ENCODE results near the gene MAGI3. TPM values are rescaled to one million over a fixed set of nuclear protein-coding genes. Genes with fewer than 3 reads are reported as not detected.
"Not testable (repeated sequence)": the region's sequence is repeated elsewhere in the genome, so short reads cannot be mapped to it uniquely, and the experiment has no call there.

Gene MAGI3
- total RNA-seq, 2 donors from 2014 or later = 6.3 to 8.4 TPM

GRCh38 chr1:113392541-113393128 lies 2.3 kb downstream of the MAGI3 start:
- DNase-seq (ENCODE audit: low spot score in 2 of 2) (no peak), ATAC-seq (no peak)
- Mint-ChIP-seq H3K27ac (no peak overlapping the region), H3K36me3 (no peaks in the 10 kb centered on the region), H3K9me3 (peaks cover 0 to 4% of the 10 kb centered on the region in 2 donors)

GRCh38 chr1:113394043-113394862 lies 3.9 kb downstream of the MAGI3 start:
- Mint-ChIP-seq H3K27ac (no peak overlapping the region), H3K36me3 (no peaks in the 10 kb centered on the region), H3K9me3 (no peaks in the 10 kb centered on the region)
- DNase-seq (ENCODE audit: low spot score in 2 of 2) = no peak
- no peak for ATAC-seq

GRCh38 chr1:113394863-113395259 lies 4.5 kb downstream of the MAGI3 start:
- Mint-ChIP-seq H3K9me3 (no peaks in the 10 kb centered on the region), H3K27ac (no peak overlapping the region), H3K36me3 (no peaks in the 10 kb centered on the region)
- no peak for DNase-seq (ENCODE audit: low spot score in 2 of 2)
- ATAC-seq = no peak

GRCh38 chr1:113396102-113396501 lies 5.8 kb downstream of the MAGI3 start:
- H3K9me3 Mint-ChIP-seq = no peaks in the 10 kb centered on the region
- DNase-seq (ENCODE audit: low spot score in 2 of 2) = no peak
- no peak overlapping the region for H3K27ac Mint-ChIP-seq
- H3K36me3 Mint-ChIP-seq = no peaks in the 10 kb centered on the region
- no peak for ATAC-seq

- H3K36me3 Mint-ChIP-seq = no peaks in the 10 kb centered on the region
- no peak overlapping the region for H3K27ac Mint-ChIP-seq
- H3K9me3 Mint-ChIP-seq = no peaks in the 10 kb centered on the region
- DNase-seq (ENCODE audit: low spot score in 2 of 2) = no peak
- ATAC-seq = no peak
These were observed 6.3 kb downstream of the MAGI3 start for GRCh38 chr1:113396585-113396984.

GRCh38 chr1:113399062-113399583 lies 8.8 kb downstream of the MAGI3 start:
- ATAC-seq = no peak
- no peaks in the 10 kb centered on the region for H3K36me3 Mint-ChIP-seq
- H3K27ac Mint-ChIP-seq = no peak overlapping the region
- H3K9me3 Mint-ChIP-seq = no peaks in the 10 kb centered on the region
- no peak for DNase-seq (ENCODE audit: low spot score in 2 of 2)

- no peak for DNase-seq (ENCODE audit: low spot score in 2 of 2)
- Mint-ChIP-seq H3K9me3 (no peaks in the 10 kb centered on the region), H3K36me3 (no peaks in the 10 kb centered on the region), H3K27ac (no peak overlapping the region)
- ATAC-seq = no peak
These were observed 10.8 kb downstream of the MAGI3 start for GRCh38 chr1:113401067-113401466.

GRCh38 chr1:113401728-113402127 lies 11.4 kb downstream of the MAGI3 start:
- ATAC-seq (no peak), DNase-seq (ENCODE audit: low spot score in 2 of 2) (no peak)
- Mint-ChIP-seq H3K27ac (no peak overlapping the region), H3K36me3 (no peaks in the 10 kb centered on the region), H3K9me3 (no peaks in the 10 kb centered on the region)

- no peaks in the 10 kb centered on the region for H3K9me3 Mint-ChIP-seq
- no peak for DNase-seq (ENCODE audit: low spot score in 2 of 2)
- H3K36me3 Mint-ChIP-seq = no peaks in the 10 kb centered on the region
- ATAC-seq = no peak
- H3K27ac Mint-ChIP-seq = no peak overlapping the region
These were observed 12.8 kb downstream of the MAGI3 start for GRCh38 chr1:113403065-113403464.

- H3K36me3 Mint-ChIP-seq = no peaks in the 10 kb centered on the region
- no peaks in the 10 kb centered on the region for H3K9me3 Mint-ChIP-seq
- H3K27ac Mint-ChIP-seq = no peak overlapping the region
- no peak for DNase-seq (ENCODE audit: low spot score in 2 of 2)
- ATAC-seq = no peak
These were observed 15.3 kb downstream of the MAGI3 start for GRCh38 chr1:113405573-113405972.

GRCh38 chr1:113406149-113406548 lies 15.8 kb downstream of the MAGI3 start:
- not testable (repeated sequence) for H3K9me3 Mint-ChIP-seq, ATAC-seq

GRCh38 chr1:113409363-113409762 lies 19.0 kb downstream of the MAGI3 start:
- ATAC-seq = no peak
- Mint-ChIP-seq H3K27ac (no peak overlapping the region), H3K36me3 (peaks cover 0 to 10% of the 10 kb centered on the region in 2 donors), H3K9me3 (no peaks in the 10 kb centered on the region)
- DNase-seq (ENCODE audit: low spot score in 2 of 2) = no peak

More at GRCh38 chr1:113406149-113406548, 15.8 kb downstream of the MAGI3 start:
- DNase-seq (ENCODE audit: low spot score in 2 of 2); H3K36me3 Mint-ChIP-seq; H3K27ac Mint-ChIP-seq: not testable (repeated sequence)

- not testable (repeated sequence) for H3K9me3 Mint-ChIP-seq; H3K27ac Mint-ChIP-seq; DNase-seq (ENCODE audit: low spot score in 2 of 2); ATAC-seq; H3K36me3 Mint-ChIP-seq
These were observed 21.7 kb downstream of the MAGI3 start for GRCh38 chr1:113412020-113412419.

- H3K9me3 Mint-ChIP-seq = no peaks in the 10 kb centered on the region
- DNase-seq (ENCODE audit: low spot score in 2 of 2) (no peak), ATAC-seq (peak; percentile 75 to 80)
- H3K36me3 Mint-ChIP-seq = peaks cover 0 to 10% of the 10 kb centered on the region in 2 donors
- H3K27ac Mint-ChIP-seq = peak overlapping the region in 1 of 2 donors; percentile 65
These were observed 25.2 kb downstream of the MAGI3 start for GRCh38 chr1:113415310-113416070.

- not testable (repeated sequence) for H3K9me3 Mint-ChIP-seq; ATAC-seq; H3K27ac Mint-ChIP-seq; DNase-seq (ENCODE audit: low spot score in 2 of 2); H3K36me3 Mint-ChIP-seq
These were observed 25.8 kb downstream of the MAGI3 start for GRCh38 chr1:113416071-113416470.

GRCh38 chr1:113416496-113416895 lies 26.2 kb downstream of the MAGI3 start:
- DNase-seq (ENCODE audit: low spot score in 2 of 2) (no peak), ATAC-seq (no peak)
- Mint-ChIP-seq H3K9me3 (no peaks in the 10 kb centered on the region), H3K27ac (no peak overlapping the region), H3K36me3 (peaks cover 0 to 10% of the 10 kb centered on the region in 2 donors)

Data from activated naive CD4-positive, alpha-beta T cell treated with anti-CD3 and anti-CD28 coated beads, Interleukin-2, amount 50 U/mL, for 72 hours (primary cell).